AG20443 (cell line): ENCODE measurements around the gene DCAF17.
"Not testable (repeated sequence)": the region's sequence is repeated elsewhere in the genome, so short reads cannot be mapped to it uniquely, and the experiment has no call there.

Source experiments
- DNase-seq: peaks from one replicate; pipeline ENCODE4 v3.0.0; 2012; ENCODE audit warnings: low spot score, mixed read lengths

DCAF17 gene

DNA sequence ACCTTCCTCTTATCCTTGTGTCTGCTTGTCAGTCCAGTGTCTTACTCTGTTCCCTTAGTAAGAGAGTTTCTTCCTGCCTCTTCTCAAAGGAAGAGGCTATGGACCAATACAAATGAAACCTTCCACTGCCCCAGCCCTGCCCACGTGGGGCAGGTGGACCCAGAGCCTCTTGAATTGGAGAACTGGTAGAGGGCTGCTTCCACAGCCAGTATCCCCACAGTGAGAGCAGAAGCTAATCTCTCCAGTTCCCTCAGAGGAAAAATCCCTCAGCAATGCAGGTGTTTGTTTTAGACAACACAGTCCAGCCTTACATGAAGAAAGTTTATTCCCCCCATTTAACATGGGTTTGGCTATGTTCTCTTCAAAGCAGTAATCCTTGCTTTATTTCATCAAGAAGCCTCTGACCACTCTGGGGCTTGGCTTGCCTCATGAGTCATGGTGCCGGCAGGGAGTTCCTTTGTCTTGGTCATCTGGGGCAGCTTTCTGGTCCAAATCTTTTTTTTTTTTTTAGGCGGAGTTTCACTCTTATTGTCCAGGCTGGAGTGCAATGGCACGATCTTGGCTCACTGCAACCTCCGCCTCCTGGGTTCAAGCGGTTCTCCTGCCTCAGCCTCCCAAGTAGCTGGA is 81.8 kb downstream of the DCAF17 start:
- peak; percentile 83 for DNase-seq

DNA sequence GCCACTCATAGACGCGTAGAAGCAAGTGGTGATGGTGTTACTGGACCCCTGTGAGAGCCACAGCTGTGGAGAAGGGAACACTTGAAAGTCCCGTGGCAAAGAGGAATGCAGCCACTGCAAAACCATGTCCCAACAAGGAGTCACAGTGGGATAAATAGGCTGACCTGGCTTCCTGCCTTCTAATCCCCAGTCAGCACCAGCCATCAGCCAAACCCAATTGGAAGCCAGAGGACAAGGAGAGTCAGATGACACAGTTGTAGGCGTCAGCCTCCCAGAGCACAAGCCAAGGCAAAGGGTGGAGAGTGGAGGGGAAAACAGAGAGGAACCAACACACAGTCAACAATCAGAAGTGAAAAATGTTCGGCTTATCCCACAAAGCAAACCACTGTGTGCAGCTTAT is 82.8 kb downstream of the DCAF17 start:
- DNase-seq, result peak; percentile 16

DNA sequence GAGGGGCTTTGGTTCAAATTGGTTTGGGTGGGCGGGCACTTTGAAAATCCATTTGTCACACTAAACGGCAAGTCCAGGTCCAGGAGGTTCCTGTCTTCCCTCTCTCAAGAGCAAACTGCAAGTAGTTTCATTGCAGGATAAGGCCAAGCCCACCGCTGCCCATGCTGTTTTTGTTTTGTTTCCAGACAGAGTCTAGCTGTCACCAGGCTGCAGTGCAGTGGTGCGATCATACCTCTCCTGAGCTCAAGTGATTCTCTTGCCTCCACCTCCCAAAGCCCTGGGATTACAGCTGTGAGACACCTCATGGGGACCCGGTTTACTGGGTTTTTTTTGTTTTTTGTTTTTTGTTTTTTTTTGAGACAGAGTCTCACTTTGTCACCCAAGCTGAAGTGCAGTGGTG is 86.4 kb downstream of the DCAF17 start:
- no peak for DNase-seq

GRCh38 chr2:171521361-171522051 is 87.5 kb downstream of the DCAF17 start:
- no peak for DNase-seq

- DNase-seq, result peak; percentile 96
These were observed 88.2 kb downstream of the DCAF17 start, which contains the start of gene CYBRD1 for GRCh38 chr2:171522052-171522787. Gene CYBRD1 (plus strand): TSS chr2:171522474. CDS start chr2:171522546, 72 bp downstream.

GRCh38 chr2:171522788-171523087 is 88.7 kb downstream of the DCAF17 start:
- peak; percentile 49 for DNase-seq

DNA sequence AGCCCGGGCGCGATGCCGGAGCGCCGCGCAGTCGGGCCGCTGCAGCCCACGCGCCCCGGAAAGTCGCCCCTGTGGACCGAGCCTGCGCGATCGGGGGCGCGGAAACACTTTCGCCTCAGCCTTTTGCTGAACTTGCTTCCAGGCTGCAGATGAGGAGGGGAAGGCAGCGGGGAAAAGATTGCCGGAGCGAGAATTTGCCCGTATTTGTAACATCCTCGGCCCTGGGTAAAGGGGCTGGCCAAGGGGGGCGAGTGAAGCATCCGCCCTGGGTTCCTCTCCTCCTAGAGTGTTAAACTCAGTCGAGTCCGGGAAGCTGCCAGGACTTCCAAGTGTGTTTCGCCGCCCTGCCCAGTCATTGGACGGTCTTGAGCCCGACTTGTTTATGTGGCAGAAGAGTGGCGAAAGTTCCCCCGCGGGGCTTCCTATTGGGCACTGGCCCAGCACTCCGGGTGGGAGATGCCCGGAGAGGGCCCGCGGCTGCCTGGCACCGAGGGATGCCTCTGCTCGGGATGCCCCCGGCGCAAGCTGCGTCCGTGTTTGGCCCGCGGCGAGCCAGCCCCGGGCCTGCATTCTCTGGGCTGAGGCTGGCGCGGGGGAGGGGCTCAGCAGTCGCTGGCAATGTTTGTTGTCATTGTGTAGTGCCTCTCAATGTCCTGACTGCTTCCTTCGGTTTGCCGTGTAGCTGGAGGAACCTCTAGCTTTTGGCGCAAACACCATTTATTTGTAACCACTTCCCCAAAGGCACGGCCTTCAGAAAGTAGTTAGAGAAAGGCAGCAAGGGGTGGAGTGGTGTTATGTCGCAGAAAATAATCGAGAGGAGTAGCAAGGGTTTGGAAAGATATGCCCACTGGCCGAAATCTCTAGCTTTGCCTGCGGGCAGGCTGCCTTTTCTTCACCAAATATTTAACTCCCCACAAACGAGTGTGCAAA is 89.3 kb downstream of the DCAF17 start:
- DNase-seq, result peak; percentile 72

DNA sequence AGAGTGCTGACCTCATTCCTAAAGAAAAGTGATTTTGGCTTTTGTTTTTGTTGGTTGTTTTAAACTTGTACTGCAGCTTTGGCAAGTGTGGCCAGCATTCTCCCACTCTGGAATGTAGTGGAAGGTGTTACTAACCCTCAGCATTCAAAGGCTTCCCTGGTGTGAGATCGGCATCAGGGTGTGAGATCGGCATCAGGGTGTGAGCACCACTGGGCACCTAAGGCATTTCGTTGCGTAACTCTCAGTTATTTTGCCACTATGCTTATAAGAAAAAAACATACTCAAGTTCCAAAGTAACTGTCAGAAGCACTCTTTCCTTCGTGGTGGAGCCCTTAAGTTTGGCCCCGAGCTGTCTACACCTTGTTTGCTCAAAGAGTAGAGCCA is 90.0 kb downstream of the DCAF17 start:
- DNase-seq, result peak; percentile 32

- no peak for DNase-seq
These were observed 95.9 kb downstream of the DCAF17 start for GRCh38 chr2:171529914-171530313.

GRCh38 chr2:171530378-171530777 is 96.4 kb downstream of the DCAF17 start:
- DNase-seq, result no peak

DNA sequence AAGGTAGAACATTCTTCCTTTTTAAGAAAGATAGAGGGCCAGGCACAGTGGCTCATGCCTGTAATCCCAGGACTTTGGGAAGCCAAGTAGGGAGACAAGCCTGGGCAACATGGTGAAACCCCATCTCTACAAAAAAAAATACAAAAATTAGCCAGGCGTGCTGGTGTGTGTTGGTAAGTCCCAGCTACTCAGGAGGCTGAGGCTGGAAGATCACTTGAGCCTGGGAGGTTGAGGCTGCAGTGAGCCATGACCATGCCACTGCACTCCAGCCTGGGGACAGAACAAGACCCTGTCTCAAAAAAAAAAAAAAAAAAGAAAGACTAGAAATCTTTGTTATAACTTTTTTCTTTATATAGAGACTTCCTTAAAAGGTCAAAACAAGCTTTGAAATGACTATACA is 96.8 kb downstream of the DCAF17 start:
- not testable (repeated sequence) for DNase-seq

- DNase-seq, result no peak
These were observed 97.3 kb downstream of the DCAF17 start for GRCh38 chr2:171531291-171531690.

DNA sequence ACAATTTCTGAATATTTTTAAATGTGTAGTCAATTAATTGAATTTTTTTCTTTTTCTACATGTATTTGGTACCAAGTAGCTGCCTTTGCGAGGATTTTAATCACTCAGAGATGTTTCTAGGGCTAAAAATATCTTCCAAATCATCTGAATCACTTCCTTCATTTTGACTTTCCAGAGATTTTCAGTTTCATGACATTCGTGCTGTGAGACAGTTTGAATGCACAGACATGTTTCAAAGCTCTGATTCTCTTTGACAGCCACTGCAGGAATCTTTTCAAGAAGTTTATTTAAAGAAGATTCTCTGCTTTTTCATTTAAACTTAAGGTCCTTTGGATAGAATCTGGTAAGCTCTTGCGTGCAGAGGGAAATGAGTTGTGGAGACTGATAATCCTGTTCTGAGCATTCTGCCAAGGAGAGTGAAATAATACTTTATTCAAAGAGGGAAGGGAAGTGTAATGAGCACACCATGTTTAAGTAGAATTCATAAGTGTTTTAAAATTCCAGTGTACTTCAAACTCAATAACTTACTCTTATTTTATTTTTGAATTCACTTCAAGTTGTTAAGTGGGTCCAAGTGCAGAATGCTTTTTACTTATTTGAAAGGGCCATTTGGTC is 97.9 kb downstream of the DCAF17 start:
- DNase-seq, result no peak

DNA sequence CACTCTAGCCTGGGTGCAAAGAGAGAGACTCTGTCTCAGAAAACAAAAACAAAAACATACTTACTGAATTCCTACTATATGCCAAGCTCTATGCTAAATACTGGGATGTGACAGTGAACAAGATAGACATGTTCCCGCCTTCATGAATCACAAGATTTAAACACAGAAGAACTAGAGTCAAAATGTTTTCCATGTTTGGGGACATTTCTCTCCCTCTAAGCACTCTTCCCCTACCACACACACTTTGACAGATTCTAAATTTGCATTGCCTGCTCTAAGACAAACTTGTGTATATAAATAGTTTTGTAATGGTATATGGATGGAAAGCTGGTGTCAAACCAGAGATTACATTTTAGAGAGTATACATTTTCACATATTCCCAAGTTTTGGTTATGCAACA is 99.3 kb downstream of the DCAF17 start:
- DNase-seq, result no peak
